Caco-2 (cell line): ENCODE data around the gene ZNF521. TPM values are rescaled to one million over a fixed set of nuclear protein-coding genes. Genes with fewer than 3 reads are reported as not detected.

ENCODE experiments used
- BruUV-seq: library from RNA; stranded (reverse); fragments of 400-500 nt; replicated peaks from 2 replicates; lab custom pipeline; 2021; lab: Mats Ljungman, UMichigan
- CTCF ChIA-PET: fragments of 300-600 bp; sonication (Branson Sonifier 250); formaldehyde crosslinking; loops from one replicate; lab custom pipeline; 2022; ENCODE audit warnings: antibody characterized with exemption; lab: Charles Lee
- POLR2A ChIA-PET: fragments of 300-600 bp; sonication (Branson Sonifier 250); formaldehyde crosslinking; loops from one replicate; lab custom pipeline; 2022; ENCODE audit warnings: antibody characterized with exemption; lab: Charles Lee
- DNase-seq, 2 experiments: peaks; one replicate each; pipeline versions ENCODE4 v3.0.0 to v3.0.0-alpha.2; 2020 to 2022
- H3K27me3 ChIP-seq: replicated peaks from 2 replicates; pipeline ENCODE4 v1.6.0; 2011; ENCODE audit warnings: low read length; ENCODE audit not compliant: control insufficient read depth, insufficient read depth
- H3K36me3 ChIP-seq: 2 replicates; pipeline ENCODE4 v1.5.1; 2011; ENCODE audit warnings: low read length; ENCODE audit not compliant: control insufficient read depth, insufficient read depth
- H3K4me1 ChIP-seq: fragments of 250-450 bp; sonication (Bioruptor Pico); 2 replicates; pipeline ENCODE4 v1.5.1; 2020; ENCODE audit warnings: mild to moderate bottlenecking
- H3K4me3 ChIP-seq: 2 replicates; pipeline ENCODE4 v1.5.1; 2011; ENCODE audit warnings: low read depth, mild to moderate bottlenecking, control low read depth, low read length
- H3K9me3 ChIP-seq: fragments of 250-450 bp; sonication (Bioruptor Pico); 2 replicates; pipeline ENCODE4 v1.5.1; 2020; ENCODE audit warnings: mild to moderate bottlenecking, moderate library complexity
- H3K27ac Mint-ChIP-seq: one replicate; pipeline ENCODE4 v1.8.0; 2022; ENCODE audit warnings: mixed read lengths; ENCODE audit not compliant: unreplicated experiment
- H3K27me3 Mint-ChIP-seq: one replicate; pipeline ENCODE4 v1.8.0; 2022; ENCODE audit warnings: mixed read lengths; ENCODE audit not compliant: insufficient read depth, unreplicated experiment
- H3K36me3 Mint-ChIP-seq: one replicate; pipeline ENCODE4 v1.8.0; 2022; ENCODE audit warnings: mild to moderate bottlenecking, mixed read lengths; ENCODE audit not compliant: insufficient read depth, unreplicated experiment
- H3K4me1 Mint-ChIP-seq: one replicate; pipeline ENCODE4 v1.8.0; 2022; ENCODE audit warnings: low read depth, mixed read lengths; ENCODE audit not compliant: unreplicated experiment
- H3K4me3 Mint-ChIP-seq: one replicate; pipeline ENCODE4 v1.8.0; 2022; ENCODE audit warnings: mild to moderate bottlenecking, moderate library complexity, mixed read lengths; ENCODE audit not compliant: unreplicated experiment
- H3K9me3 Mint-ChIP-seq: one replicate; pipeline ENCODE4 v1.8.0; 2022; ENCODE audit warnings: mixed read lengths; ENCODE audit not compliant: unreplicated experiment
- CTCF ChIP-seq, 2 experiments: fragments of 200-600 bp in 1 of 2; IDR thresholded peaks; 1 replicate in 1 of 2; 2 replicates in 1 of 2; pipeline versions ENCODE4 v1.5.1 to v1.8.0; 2011 to 2022; ENCODE audit warnings: antibody characterized with exemption in 1 of 2, control low read depth in 1 of 2, inconsistent platforms in 1 of 2, low read depth in 1 of 2, low read length in 1 of 2, mild to moderate bottlenecking in 1 of 2, moderate library complexity in 1 of 2; ENCODE audit not compliant: insufficient read depth in 1 of 2, severe bottlenecking in 1 of 2, unreplicated experiment in 1 of 2
- intact Hi-C: fragments of 100-400 bp; cut with micrococcal nuclease; formaldehyde crosslinking; loops from one replicate; pipeline ENCODE4 v1.10.0; 2022; ENCODE audit not compliant: unreplicated experiment
- total RNA-seq: library from RNA; stranded (reverse); gene quantifications from 2 replicates; pipeline ENCODE4 v1.2.3, GENCODE V29; 2022

ZNF521 gene
- total RNA-seq, 1 experiment from 2014 or later = not detected

- POLR2A ChIA-PET = no interaction called here
- no peak for DNase-seq
- BruUV-seq = no TSS peak
- H3K27me3 ChIP-seq = no peaks in the 10 kb centered on the region
- H3K4me3 ChIP-seq = no peak overlapping the region
- Mint-ChIP-seq H3K9me3 (no peaks in the 10 kb centered on the region), H3K27me3 (peaks cover 2% of the 10 kb centered on the region), H3K4me1 (no peaks in the 10 kb centered on the region), H3K4me3 (no peak overlapping the region), H3K36me3 (no peaks in the 10 kb centered on the region), H3K27ac (no peak overlapping the region)
- H3K9me3 ChIP-seq = no peaks in the 10 kb centered on the region
- H3K36me3 ChIP-seq = no peaks in the 10 kb centered on the region
- no peak for TF ChIP-seq CTCF (IDR thresholded peaks at IDR 0.05; ENCODE audit: insufficient read depth in 1 of 2, low read depth in 1 of 2, low read length in 1 of 2, severe bottlenecking in 1 of 2, unreplicated experiment in 1 of 2)
- H3K4me1 ChIP-seq = no peaks in the 10 kb centered on the region
- CTCF ChIA-PET = no interaction called here
- intact Hi-C loops = no loop called here
Observed at GRCh38 chr18:25340762-25341161, 11.2 kb downstream of the ZNF521 start.

- POLR2A ChIA-PET = no interaction called here
- intact Hi-C loops = no loop called here
Observed at GRCh38 chr18:25335676-25336075, 16.3 kb downstream of the ZNF521 start.

GRCh38 chr18:25335062-25335461 lies 16.9 kb downstream of the ZNF521 start:
- BruUV-seq = no TSS peak
- no peaks in the 10 kb centered on the region for H3K27me3 ChIP-seq
- Mint-ChIP-seq H3K27ac (no peak overlapping the region), H3K9me3 (no peaks in the 10 kb centered on the region), H3K4me1 (no peaks in the 10 kb centered on the region), H3K36me3 (no peaks in the 10 kb centered on the region), H3K4me3 (no peak overlapping the region), H3K27me3 (peaks cover 8% of the 10 kb centered on the region)
- H3K4me1 ChIP-seq = no peaks in the 10 kb centered on the region
- intact Hi-C loops = no loop called here
- H3K9me3 ChIP-seq = no peaks in the 10 kb centered on the region
- no peak for TF ChIP-seq CTCF (IDR thresholded peaks at IDR 0.05; ENCODE audit: insufficient read depth in 1 of 2, low read depth in 1 of 2, low read length in 1 of 2, severe bottlenecking in 1 of 2, unreplicated experiment in 1 of 2)
- ChIA-PET POLR2A (no interaction called here), CTCF (interaction anchor here (0.6 kb wide), 1 partner anchor 608 kb away, joined by 3 read pairs; no protein-coding TSS in a partner anchor)
- no peaks in the 10 kb centered on the region for H3K36me3 ChIP-seq
- no peak overlapping the region for H3K4me3 ChIP-seq
- DNase-seq = no peak

More at GRCh38 chr18:25335676-25336075, 16.3 kb downstream of the ZNF521 start:
- Histone ChIP-seq H3K27me3 (no peaks in the 10 kb centered on the region), H3K4me1 (no peaks in the 10 kb centered on the region), H3K9me3 (no peaks in the 10 kb centered on the region), H3K4me3 (no peak overlapping the region), H3K36me3 (no peaks in the 10 kb centered on the region)
- H3K36me3 Mint-ChIP-seq = no peaks in the 10 kb centered on the region
- no peaks in the 10 kb centered on the region for H3K9me3 Mint-ChIP-seq
- H3K27ac Mint-ChIP-seq = no peak overlapping the region
- CTCF ChIA-PET = no interaction called here
- peaks cover 8% of the 10 kb centered on the region for H3K27me3 Mint-ChIP-seq
- H3K4me1 Mint-ChIP-seq = no peaks in the 10 kb centered on the region
- no TSS peak for BruUV-seq
- DNase-seq = no peak
- TF ChIP-seq CTCF (IDR thresholded peaks at IDR 0.05; ENCODE audit: insufficient read depth in 1 of 2, low read depth in 1 of 2, low read length in 1 of 2, severe bottlenecking in 1 of 2, unreplicated experiment in 1 of 2) = no peak
- H3K4me3 Mint-ChIP-seq = no peak overlapping the region
